ENCODE results near the gene SART1. TPM values are rescaled to one million over a fixed set of nuclear protein-coding genes. Genes with fewer than 3 reads are reported as not detected.

The SART1 gene, protein sequence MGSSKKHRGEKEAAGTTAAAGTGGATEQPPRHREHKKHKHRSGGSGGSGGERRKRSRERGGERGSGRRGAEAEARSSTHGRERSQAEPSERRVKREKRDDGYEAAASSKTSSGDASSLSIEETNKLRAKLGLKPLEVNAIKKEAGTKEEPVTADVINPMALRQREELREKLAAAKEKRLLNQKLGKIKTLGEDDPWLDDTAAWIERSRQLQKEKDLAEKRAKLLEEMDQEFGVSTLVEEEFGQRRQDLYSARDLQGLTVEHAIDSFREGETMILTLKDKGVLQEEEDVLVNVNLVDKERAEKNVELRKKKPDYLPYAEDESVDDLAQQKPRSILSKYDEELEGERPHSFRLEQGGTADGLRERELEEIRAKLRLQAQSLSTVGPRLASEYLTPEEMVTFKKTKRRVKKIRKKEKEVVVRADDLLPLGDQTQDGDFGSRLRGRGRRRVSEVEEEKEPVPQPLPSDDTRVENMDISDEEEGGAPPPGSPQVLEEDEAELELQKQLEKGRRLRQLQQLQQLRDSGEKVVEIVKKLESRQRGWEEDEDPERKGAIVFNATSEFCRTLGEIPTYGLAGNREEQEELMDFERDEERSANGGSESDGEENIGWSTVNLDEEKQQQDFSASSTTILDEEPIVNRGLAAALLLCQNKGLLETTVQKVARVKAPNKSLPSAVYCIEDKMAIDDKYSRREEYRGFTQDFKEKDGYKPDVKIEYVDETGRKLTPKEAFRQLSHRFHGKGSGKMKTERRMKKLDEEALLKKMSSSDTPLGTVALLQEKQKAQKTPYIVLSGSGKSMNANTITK
- 61.7 and 67.4 TPM in 2 replicates for total RNA-seq (2022)
- Bru-seq, nascent RNA, result percentile 63 among the genes with signal in this experiment
- percentile 78 among the genes with signal in this experiment for BruChase-seq, experiment 1, labeled RNA remaining after a 6-hour chase
- BruChase-seq, experiment 2, labeled RNA remaining after a 2-hour chase, result percentile 66 among the genes with signal in this experiment
- long read RNA-seq, transcript SART1-201 (20 exons, 3,293 nt), result major isoform, 150 of 163 reads
- long read RNA-seq, partial matches to known transcripts, result 8 of 163 reads
- long read RNA-seq, other reads (novel, unspliced or antisense), result 4 of 163 reads

DNA sequence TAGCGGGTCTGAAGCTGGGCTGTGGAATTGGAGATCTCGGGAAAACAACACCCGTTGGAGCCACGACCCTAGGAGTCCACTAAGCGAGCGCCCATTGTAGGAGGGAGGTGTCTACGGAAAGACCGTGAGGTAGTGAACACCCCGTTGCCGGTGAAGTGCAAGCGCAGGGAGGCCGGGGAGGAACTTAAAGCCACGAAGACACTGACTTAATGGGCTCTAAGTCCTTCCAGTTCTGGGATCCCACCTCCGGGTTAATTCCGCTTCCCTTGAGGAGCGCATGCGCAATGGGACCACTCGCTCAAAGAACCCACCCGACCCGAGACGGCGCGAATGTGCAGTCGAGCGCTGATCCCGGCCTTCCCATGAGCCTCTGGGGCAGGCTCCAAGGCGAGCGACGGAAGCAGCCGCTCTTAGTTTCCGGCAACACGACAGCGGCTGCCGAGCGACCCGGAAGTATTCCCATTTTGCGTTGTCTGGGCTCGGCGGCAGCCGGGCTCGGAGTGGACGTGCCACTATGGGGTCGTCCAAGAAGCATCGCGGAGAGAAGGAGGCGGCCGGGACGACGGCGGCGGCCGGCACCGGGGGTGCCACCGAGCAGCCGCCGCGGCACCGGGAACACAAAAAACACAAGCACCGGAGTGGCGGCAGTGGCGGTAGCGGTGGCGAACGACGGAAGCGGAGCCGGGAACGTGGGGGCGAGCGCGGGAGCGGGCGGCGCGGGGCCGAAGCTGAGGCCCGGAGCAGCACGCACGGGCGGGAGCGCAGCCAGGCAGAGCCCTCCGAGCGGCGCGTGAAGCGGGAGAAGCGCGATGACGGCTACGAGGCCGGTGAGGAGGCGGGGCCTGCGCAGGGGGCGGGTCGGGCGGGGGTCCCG is at the start of gene SART1:
Gene SART1 (plus strand): TSS at position 468 of the 874 bp plus-strand sequence. CDS start 47 bp downstream, at position 515.
- Mint-ChIP-seq H3K4me3 (ENCODE audit: unreplicated experiment) (peak within 1 kb of the TSS; percentile 96), H3K27me3 (ENCODE audit: insufficient read depth, unreplicated experiment) (no peaks in the 10 kb centered on the region), H3K4me1 (ENCODE audit: insufficient read depth, unreplicated experiment) (peaks cover 17% of the 10 kb centered on the region), H3K9me3 (ENCODE audit: unreplicated experiment) (no peaks in the 10 kb centered on the region), H3K27ac (ENCODE audit: low read depth, unreplicated experiment) (peak within 1 kb of the TSS; percentile 84), H3K36me3 (ENCODE audit: insufficient read depth, unreplicated experiment) (peaks cover 27% of the 10 kb centered on the region)
- TF ChIP-seq, protein P1, sequence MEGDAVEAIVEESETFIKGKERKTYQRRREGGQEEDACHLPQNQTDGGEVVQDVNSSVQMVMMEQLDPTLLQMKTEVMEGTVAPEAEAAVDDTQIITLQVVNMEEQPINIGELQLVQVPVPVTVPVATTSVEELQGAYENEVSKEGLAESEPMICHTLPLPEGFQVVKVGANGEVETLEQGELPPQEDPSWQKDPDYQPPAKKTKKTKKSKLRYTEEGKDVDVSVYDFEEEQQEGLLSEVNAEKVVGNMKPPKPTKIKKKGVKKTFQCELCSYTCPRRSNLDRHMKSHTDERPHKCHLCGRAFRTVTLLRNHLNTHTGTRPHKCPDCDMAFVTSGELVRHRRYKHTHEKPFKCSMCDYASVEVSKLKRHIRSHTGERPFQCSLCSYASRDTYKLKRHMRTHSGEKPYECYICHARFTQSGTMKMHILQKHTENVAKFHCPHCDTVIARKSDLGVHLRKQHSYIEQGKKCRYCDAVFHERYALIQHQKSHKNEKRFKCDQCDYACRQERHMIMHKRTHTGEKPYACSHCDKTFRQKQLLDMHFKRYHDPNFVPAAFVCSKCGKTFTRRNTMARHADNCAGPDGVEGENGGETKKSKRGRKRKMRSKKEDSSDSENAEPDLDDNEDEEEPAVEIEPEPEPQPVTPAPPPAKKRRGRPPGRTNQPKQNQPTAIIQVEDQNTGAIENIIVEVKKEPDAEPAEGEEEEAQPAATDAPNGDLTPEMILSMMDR (IDR thresholded peaks at IDR 0.05; ENCODE audit: unreplicated experiment), result no peak
- ChIA-PET CTCF (interaction anchor here (0.6 to 1.4 kb wide), 6 partner anchors 14 to 864 kb away, joined by 3 to 4 read pairs (median 4); no protein-coding TSS in a partner anchor), POLR2A (interaction anchor here (0.6 to 3.5 kb wide), 18 partner anchors 9 to 250 kb away, joined by 3 to 28 read pairs (median 4); partner anchors contain the start of genes CCDC85B, FIBP, FOSL1 and KAT5)
- intact Hi-C loops (cut with micrococcal nuclease), result loop anchor here (2.0 kb wide), 1 partner anchor 73 kb away; the partner anchor contains the start of gene FIBP
- BruUV-seq (replicated peaks), result TSS peak; percentile 90
- DNase-seq (ENCODE audit: unreplicated experiment), result peak; percentile 96

DNA sequence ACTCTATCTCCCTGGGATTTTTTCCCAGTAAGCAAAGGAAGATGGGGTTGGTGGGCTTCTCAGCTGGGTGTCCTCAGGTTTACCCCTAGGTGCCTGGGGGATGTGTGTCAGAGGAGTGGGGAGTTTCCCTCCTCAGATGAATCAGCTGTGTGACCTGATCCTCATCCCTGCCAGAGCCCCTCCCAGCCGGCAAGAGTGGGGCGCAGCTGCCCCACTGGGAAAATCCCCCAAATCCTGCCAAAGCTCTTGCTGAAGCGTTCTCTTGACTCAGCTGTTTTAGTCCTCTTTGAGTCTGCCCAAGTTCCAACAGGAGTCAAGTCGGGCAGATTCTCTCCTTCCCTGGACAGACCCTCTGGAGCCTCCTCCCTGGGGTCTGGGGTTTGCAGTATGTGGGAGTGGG is 48.7 kb upstream of the SART1 start:
- Mint-ChIP-seq H3K4me1 (ENCODE audit: insufficient read depth, unreplicated experiment) (peaks cover 36% of the 10 kb centered on the region), H3K36me3 (ENCODE audit: insufficient read depth, unreplicated experiment) (no peaks in the 10 kb centered on the region), H3K9me3 (ENCODE audit: unreplicated experiment) (no peaks in the 10 kb centered on the region), H3K27me3 (ENCODE audit: insufficient read depth, unreplicated experiment) (no peaks in the 10 kb centered on the region), H3K27ac (ENCODE audit: low read depth, unreplicated experiment) (no peak overlapping the region), H3K4me3 (ENCODE audit: unreplicated experiment) (no peak overlapping the region)
- TF ChIP-seq, protein P1 (IDR thresholded peaks at IDR 0.05; ENCODE audit: unreplicated experiment), result no peak
- ChIA-PET CTCF (interaction anchor here (1.2 to 2.3 kb wide), 6 partner anchors 12 to 29 kb away, joined by 6 to 10 read pairs (median 8); partner anchors contain the start of genes CCDC85B, FIBP and FOSL1), POLR2A (interaction anchor here (0.9 to 8.0 kb wide), 3 partner anchors 12 to 49 kb away, joined by 4 to 122 read pairs (median 96); partner anchors contain the start of genes CCDC85B, FIBP and FOSL1)
- DNase-seq (ENCODE audit: unreplicated experiment), result peak; percentile 63
- intact Hi-C loops (cut with micrococcal nuclease), result no loop called here
- BruUV-seq (replicated peaks), result no TSS peak

DNA sequence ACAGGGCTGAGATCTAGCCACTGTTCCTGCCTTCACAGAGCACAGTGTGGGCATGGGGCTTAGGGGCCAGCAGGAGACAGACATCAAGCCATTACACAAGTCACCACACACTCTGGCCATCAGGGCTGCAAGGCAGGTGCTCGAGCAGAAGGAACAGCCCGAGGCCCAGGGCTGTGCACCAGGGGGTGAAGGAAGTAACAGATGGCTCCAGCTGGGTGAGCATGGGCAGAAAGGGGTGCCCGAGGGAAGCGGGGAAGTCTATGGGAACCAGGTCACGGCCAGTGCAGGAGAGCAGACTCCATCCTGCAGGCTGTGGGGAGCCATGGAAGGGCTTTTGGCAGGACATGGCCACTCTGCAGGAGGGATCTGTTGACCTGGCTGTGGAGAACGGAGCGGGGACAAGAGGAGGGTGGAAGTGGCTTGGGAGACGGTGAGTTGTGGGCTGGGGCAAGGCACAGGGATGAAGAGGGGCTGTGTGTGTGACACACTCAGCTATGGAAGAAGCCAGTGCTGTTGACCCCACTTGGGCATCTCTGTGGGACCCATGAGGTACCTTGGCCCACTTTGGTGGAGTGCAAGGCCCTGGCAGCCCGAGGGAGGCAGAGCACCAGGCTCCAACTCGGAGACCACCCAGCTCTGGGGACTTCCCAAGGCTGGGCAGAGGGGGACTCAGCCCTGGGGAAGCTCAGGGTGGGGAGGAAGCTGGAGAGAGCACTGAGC is 46.3 kb upstream of the SART1 start:
- TF ChIP-seq, protein P1 (IDR thresholded peaks at IDR 0.05; ENCODE audit: unreplicated experiment), result no peak
- CTCF ChIA-PET, result interaction anchor here (0.7 to 2.4 kb wide), 6 partner anchors 15 to 55 kb away, joined by 3 to 15 read pairs (median 8); partner anchors contain the start of genes CCDC85B, FIBP, FOSL1 and MUS81
- DNase-seq (ENCODE audit: unreplicated experiment), result peak; percentile 46
- Mint-ChIP-seq H3K36me3 (ENCODE audit: insufficient read depth, unreplicated experiment) (no peaks in the 10 kb centered on the region), H3K27ac (ENCODE audit: low read depth, unreplicated experiment) (peak overlapping the region; percentile 86), H3K9me3 (ENCODE audit: unreplicated experiment) (no peaks in the 10 kb centered on the region), H3K4me3 (ENCODE audit: unreplicated experiment) (peak overlapping the region; percentile 89), H3K27me3 (ENCODE audit: insufficient read depth, unreplicated experiment) (no peaks in the 10 kb centered on the region), H3K4me1 (ENCODE audit: insufficient read depth, unreplicated experiment) (peaks cover 39% of the 10 kb centered on the region)
- intact Hi-C loops (cut with micrococcal nuclease), result loop anchor here (2.0 to 5.0 kb wide), 2 partner anchors 14 to 253 kb away; partner anchors contain the start of genes FOSL1 and RELA
- no TSS peak for BruUV-seq (replicated peaks)
- POLR2A ChIA-PET, result interaction anchor here (0.6 to 8.0 kb wide), 17 partner anchors 9 to 418 kb away, joined by 3 to 122 read pairs (median 4); partner anchors contain the start of genes AP5B1, BANF1, CCDC85B and CFL1

Measured in MCF 10A (cell line).